Measurements from ENCODE around the gene C2CD2L. TPM values are rescaled to one million over a fixed set of nuclear protein-coding genes. Genes with fewer than 3 reads are reported as not detected.
"Not testable (repeated sequence)": the region's sequence is repeated elsewhere in the genome, so short reads cannot be mapped to it uniquely, and the experiment has no call there.

Gene C2CD2L
- total RNA-seq (2022) (7.8 and 9.5 TPM in 2 replicates), Bru-seq, nascent RNA (percentile 45 among the genes with signal in this experiment), BruChase-seq, experiment 1, labeled RNA remaining after a 6-hour chase (percentile 51 among the genes with signal in this experiment), BruChase-seq, experiment 2, labeled RNA remaining after a 2-hour chase (percentile 51 among the genes with signal in this experiment)
- long read RNA-seq, partial matches to known transcripts: 0 of 1 reads
- long read RNA-seq, other reads (novel, unspliced or antisense): 1 of 1 reads

- TF ChIP-seq CTCF (IDR thresholded peaks at IDR 0.05; ENCODE audit: unreplicated experiment): no peak
- no peaks in the 10 kb centered on the region for H3K9me3 Mint-ChIP-seq (ENCODE audit: low read depth, unreplicated experiment)
Observed at GRCh38 chr11:119106564-119107537, at the start of gene C2CD2L. Gene C2CD2L (plus strand): TSS chr11:119107344. CDS start chr11:119107742, 398 bp downstream.

GRCh38 chr11:119059128-119059527, 48.0 kb upstream of the C2CD2L start:
- H3K4me3 Mint-ChIP-seq (ENCODE audit: low read depth, unreplicated experiment): peak overlapping the region; percentile 89
- H3K27ac Mint-ChIP-seq (ENCODE audit: unreplicated experiment); H3K4me1 Mint-ChIP-seq (ENCODE audit: low read depth, unreplicated experiment); H3K27me3 Mint-ChIP-seq (ENCODE audit: unreplicated experiment); H3K9me3 Mint-ChIP-seq (ENCODE audit: low read depth, unreplicated experiment); CTCF ChIA-PET; DNase-seq; intact Hi-C loops (cut with micrococcal nuclease; ENCODE audit: unreplicated experiment); BruUV-seq (replicated peaks): not testable (repeated sequence)
- H3K36me3 Mint-ChIP-seq (ENCODE audit: insufficient read depth, unreplicated experiment): peaks cover 49% of the 10 kb centered on the region

More at GRCh38 chr11:119106564-119107537, at the start of gene C2CD2L:
- peak; percentile 77 for DNase-seq
- no TSS peak for BruUV-seq (replicated peaks)
- H3K36me3 Mint-ChIP-seq (ENCODE audit: insufficient read depth, unreplicated experiment): peaks cover 39% of the 10 kb centered on the region
- no peaks in the 10 kb centered on the region for H3K27me3 Mint-ChIP-seq (ENCODE audit: unreplicated experiment)
- CTCF ChIA-PET: interaction anchor here (0.9 kb wide), 1 partner anchor 85 kb away, joined by 3 read pairs; no protein-coding TSS in a partner anchor
- peak within 1 kb of the TSS; percentile 83 for H3K27ac Mint-ChIP-seq (ENCODE audit: unreplicated experiment)
- H3K4me3 Mint-ChIP-seq (ENCODE audit: low read depth, unreplicated experiment): peak within 1 kb of the TSS; percentile 74
- H3K4me1 Mint-ChIP-seq (ENCODE audit: low read depth, unreplicated experiment): peaks cover 13% of the 10 kb centered on the region
- intact Hi-C loops (cut with micrococcal nuclease; ENCODE audit: unreplicated experiment): no loop called here

- no peak for TF ChIP-seq CTCF (IDR thresholded peaks at IDR 0.05; ENCODE audit: unreplicated experiment)
- Mint-ChIP-seq H3K4me3 (ENCODE audit: low read depth, unreplicated experiment) (no peak overlapping the region), H3K27ac (ENCODE audit: unreplicated experiment) (no peak overlapping the region), H3K4me1 (ENCODE audit: low read depth, unreplicated experiment) (no peaks in the 10 kb centered on the region), H3K36me3 (ENCODE audit: insufficient read depth, unreplicated experiment) (peaks cover 29% of the 10 kb centered on the region), H3K9me3 (ENCODE audit: low read depth, unreplicated experiment) (no peaks in the 10 kb centered on the region), H3K27me3 (ENCODE audit: unreplicated experiment) (no peaks in the 10 kb centered on the region)
- CTCF ChIA-PET: no interaction called here
- no peak for DNase-seq
- no TSS peak for BruUV-seq (replicated peaks)
- intact Hi-C loops (cut with micrococcal nuclease; ENCODE audit: unreplicated experiment): no loop called here
Observed at GRCh38 chr11:119061256-119061655, 45.9 kb upstream of the C2CD2L start.

- DNase-seq: no peak
- no peaks in the 10 kb centered on the region for H3K4me1 Mint-ChIP-seq (ENCODE audit: low read depth, unreplicated experiment)
- H3K27me3 Mint-ChIP-seq (ENCODE audit: unreplicated experiment): no peaks in the 10 kb centered on the region
- intact Hi-C loops (cut with micrococcal nuclease; ENCODE audit: unreplicated experiment): no loop called here
- peaks cover 25% of the 10 kb centered on the region for H3K36me3 Mint-ChIP-seq (ENCODE audit: insufficient read depth, unreplicated experiment)
- no peaks in the 10 kb centered on the region for H3K9me3 Mint-ChIP-seq (ENCODE audit: low read depth, unreplicated experiment)
- no peak overlapping the region for H3K27ac Mint-ChIP-seq (ENCODE audit: unreplicated experiment)
- CTCF ChIA-PET: no interaction called here
- H3K4me3 Mint-ChIP-seq (ENCODE audit: low read depth, unreplicated experiment): no peak overlapping the region
- no peak for TF ChIP-seq CTCF (IDR thresholded peaks at IDR 0.05; ENCODE audit: unreplicated experiment)
- no TSS peak for BruUV-seq (replicated peaks)
Observed at GRCh38 chr11:119062779-119063178, 44.4 kb upstream of the C2CD2L start.
